Urinary bladder (tissue), 4 donors: ENCODE results near the gene IRF7. TPM values are rescaled to one million over a fixed set of nuclear protein-coding genes. Genes with fewer than 3 reads are reported as not detected.

Source experiments
- DNase-seq: peaks from one replicate; pipeline ENCODE4 v3.0.0-alpha.2; 2015; ENCODE audit errors: extremely low spot score
- H3K27ac ChIP-seq: one replicate; pipeline ENCODE4 v1.5.1; 2013; ENCODE audit warnings: low read depth, mild to moderate bottlenecking, moderate library complexity
- H3K36me3 ChIP-seq: one replicate; pipeline ENCODE4 v1.6.1; 2013; ENCODE audit warnings: mild to moderate bottlenecking, moderate library complexity; ENCODE audit not compliant: insufficient read depth
- H3K4me1 ChIP-seq: one replicate; pipeline ENCODE4 v1.6.1; 2013; ENCODE audit warnings: mild to moderate bottlenecking, moderate library complexity; ENCODE audit not compliant: insufficient read depth
- H3K4me3 ChIP-seq: one replicate; pipeline ENCODE4 v1.5.1; 2013; ENCODE audit warnings: low read depth, low read length
- WGBS: extraction: QIAGEN DNeasy Blood & Tissue Kit; methylation state at CpG from one replicate; pipeline ENCODE4 v1.1.7; 2013; 5-methylcytosine and 5-hydroxymethylcytosine counted together
- polyA plus RNA-seq: library from polyadenylated mRNA; stranded (reverse); fragments of 200-250 nt; gene quantifications from one replicate; pipeline ENCODE4 v1.2.3, GENCODE V29; 2013
- total RNA-seq: library from RNA; depleted of rRNA; stranded (reverse); fragments of >200 nt; gene quantifications from one replicate; pipeline ENCODE4 v1.2.3, GENCODE V29; 2014
- donor health status: healthy with polysubstance abuse.
- donor health status: healthy.

The IRF7 gene
- total and polyA plus RNA-seq, 2 donors: 9.8 to 23.2 TPM

DNA sequence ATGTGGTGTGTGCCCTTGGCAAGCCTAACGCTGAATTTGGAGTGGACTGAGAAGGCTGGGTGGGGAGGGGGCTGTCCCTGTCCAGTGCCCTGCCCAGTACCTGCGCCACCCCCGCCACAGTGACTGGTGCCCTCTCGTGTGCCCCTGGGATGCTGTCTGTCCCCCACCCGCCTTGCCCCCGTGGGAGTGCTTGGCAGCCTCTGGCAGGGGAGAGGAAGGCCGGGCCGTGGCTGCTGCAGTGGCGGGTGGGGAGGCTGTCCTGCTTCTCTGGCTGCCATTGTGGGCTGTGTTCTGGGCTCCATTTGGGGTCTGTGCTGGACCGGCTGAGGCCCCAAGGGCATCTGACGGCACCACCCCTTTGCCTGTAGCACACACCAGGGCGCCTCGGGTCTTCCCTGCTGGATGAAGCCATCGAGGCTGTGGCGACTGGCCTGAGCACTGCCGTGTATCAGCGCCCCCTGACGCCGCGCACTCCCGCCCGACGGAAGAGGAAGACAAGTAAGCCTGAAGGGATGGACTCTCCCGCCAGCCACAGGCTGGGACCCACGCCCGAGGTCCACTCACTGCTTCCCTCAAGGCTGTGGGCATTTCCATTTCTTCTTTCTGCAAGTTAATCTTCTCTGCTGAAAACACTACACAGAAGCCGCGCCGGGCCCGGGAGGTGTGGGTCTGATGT is 17.6 kb downstream of the IRF7 start:
- Histone ChIP-seq H3K4me1 (no peaks in the 10 kb centered on the region), H3K36me3 (peaks cover 8% of the 10 kb centered on the region), H3K27ac (no peak overlapping the region), H3K4me3 (no peak overlapping the region)
- 77% methylated on average over 30 of the region's 30 CpGs for WGBS
- no peak for DNase-seq

DNA sequence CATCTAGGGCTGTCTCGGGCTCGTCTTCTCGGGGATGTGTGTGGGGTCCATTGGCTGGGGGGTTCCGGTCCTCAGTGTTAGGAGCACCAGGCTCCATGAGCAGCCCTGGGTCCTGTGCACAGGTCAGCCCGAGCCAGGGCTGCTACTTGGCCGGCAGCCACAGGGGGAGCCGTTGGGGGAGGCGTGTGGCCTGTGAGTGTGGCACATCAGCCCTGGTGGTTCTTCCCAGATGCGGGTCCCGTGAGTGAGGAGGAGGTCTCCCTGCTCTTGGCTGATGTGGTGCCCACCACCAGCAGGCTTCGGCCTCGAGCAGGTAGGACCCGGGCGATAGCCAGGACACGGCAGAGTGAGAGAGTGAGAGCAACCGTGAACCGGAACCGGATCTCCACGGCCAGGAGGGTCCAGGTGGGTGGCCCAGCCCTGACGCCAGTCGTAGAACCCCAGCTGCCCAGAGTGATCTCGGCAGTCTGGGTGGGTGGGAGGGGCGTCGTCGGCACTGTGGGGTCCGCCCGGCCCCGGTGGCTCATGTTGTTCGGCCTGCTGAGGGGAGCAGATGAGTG is 18.5 kb downstream of the IRF7 start:
- DNase-seq: no peak
- Histone ChIP-seq H3K4me3 (no peak overlapping the region), H3K4me1 (no peaks in the 10 kb centered on the region), H3K36me3 (peaks cover 8% of the 10 kb centered on the region), H3K27ac (no peak overlapping the region)
- 88% methylated on average over 29 of the region's 29 CpGs for WGBS

DNA sequence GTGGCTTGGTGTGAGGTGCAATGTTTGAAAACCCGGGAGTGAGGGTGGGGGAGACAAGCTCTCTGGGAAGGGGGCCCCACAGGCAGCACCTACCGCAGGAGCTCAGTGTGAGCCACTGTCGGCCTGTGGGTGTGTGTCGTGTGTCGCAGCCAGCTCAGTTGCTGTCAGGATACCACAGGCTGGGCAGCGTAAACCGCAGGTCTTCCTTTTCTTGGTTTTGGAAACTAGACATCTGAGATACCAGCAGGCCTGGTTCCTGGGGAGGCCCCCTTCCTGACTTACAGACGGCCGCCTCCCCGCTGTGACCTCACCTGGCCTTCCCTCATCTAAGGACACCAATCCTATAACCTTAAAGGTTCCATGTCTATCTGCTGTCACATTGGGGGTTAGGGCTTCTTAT is 19.4 kb downstream of the IRF7 start:
- Histone ChIP-seq H3K4me3 (no peak overlapping the region), H3K27ac (no peak overlapping the region), H3K36me3 (peaks cover 8% of the 10 kb centered on the region), H3K4me1 (no peaks in the 10 kb centered on the region)
- no peak for DNase-seq
- 89% methylated on average over 10 of the region's 10 CpGs for WGBS

DNA sequence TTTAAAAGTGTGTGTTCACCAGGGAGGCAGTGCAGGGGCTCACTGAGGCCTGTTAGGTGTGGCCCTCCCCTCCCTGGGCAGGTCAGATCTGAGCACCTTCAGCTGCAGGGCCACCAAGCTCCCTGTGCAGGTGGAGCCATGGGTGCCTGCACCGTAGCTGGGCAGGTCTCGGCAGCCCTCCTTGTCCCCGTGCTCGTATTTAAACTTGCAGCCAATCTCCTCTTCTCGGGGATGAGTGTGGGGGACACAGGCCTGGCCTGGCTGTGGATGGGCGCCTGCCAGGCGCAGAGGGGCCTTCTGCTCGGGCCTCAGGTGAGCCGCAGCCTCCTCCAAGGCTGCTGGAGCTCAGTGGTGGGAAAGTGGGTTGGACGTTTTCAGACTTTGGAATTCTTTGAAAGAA is 20.4 kb downstream of the IRF7 start:
- H3K4me3 ChIP-seq: no peak overlapping the region
- no peak overlapping the region for H3K27ac ChIP-seq
- no peaks in the 10 kb centered on the region for H3K4me1 ChIP-seq
- H3K36me3 ChIP-seq: peaks cover 8% of the 10 kb centered on the region
- DNase-seq: no peak
- 93% methylated on average over 10 of the region's 10 CpGs for WGBS

- no peaks in the 10 kb centered on the region for H3K4me1 ChIP-seq
- H3K27ac ChIP-seq: no peak overlapping the region
- no peak for DNase-seq
- no peak overlapping the region for H3K4me3 ChIP-seq
- 92% methylated on average over 21 of the region's 21 CpGs for WGBS
- peaks cover 10% of the 10 kb centered on the region for H3K36me3 ChIP-seq
Observed at GRCh38 chr11:593347-593746, 22.4 kb downstream of the IRF7 start.

GRCh38 chr11:592918-593317 is 22.8 kb downstream of the IRF7 start:
- no peak for DNase-seq
- H3K36me3 ChIP-seq: peaks cover 7% of the 10 kb centered on the region
- no peak overlapping the region for H3K4me3 ChIP-seq
- no peaks in the 10 kb centered on the region for H3K4me1 ChIP-seq
- H3K27ac ChIP-seq: no peak overlapping the region
- 90% methylated on average over 10 of the region's 10 CpGs for WGBS

DNA sequence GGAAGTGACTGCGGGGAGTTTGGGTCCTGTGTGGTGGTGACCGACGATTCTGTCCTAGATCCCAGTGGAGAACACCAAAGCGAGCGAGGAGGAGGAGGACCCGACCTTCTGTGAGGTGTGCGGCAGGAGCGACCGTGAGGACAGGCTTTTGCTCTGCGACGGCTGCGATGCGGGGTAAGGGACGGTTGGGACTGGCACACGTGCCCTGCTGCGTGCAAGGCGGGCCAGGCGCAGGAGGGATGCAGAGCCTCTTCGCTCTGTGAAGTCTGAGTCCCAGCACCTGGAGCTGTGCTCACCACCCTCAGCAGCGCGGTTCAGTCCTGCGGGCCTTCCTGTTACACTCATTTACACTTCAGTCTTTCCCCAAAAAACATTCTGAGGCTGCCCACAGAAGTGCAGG is 23.2 kb downstream of the IRF7 start:
- Histone ChIP-seq H3K36me3 (peaks cover 7% of the 10 kb centered on the region), H3K4me1 (no peaks in the 10 kb centered on the region), H3K27ac (no peak overlapping the region), H3K4me3 (no peak overlapping the region)
- 97% methylated on average over 22 of the region's 22 CpGs for WGBS
- no peak for DNase-seq

- no peaks in the 10 kb centered on the region for H3K4me1 ChIP-seq
- no peak for DNase-seq
- no peak overlapping the region for H3K27ac ChIP-seq
- H3K36me3 ChIP-seq: peaks cover 7% of the 10 kb centered on the region
- 77% methylated on average over 11 of the region's 11 CpGs for WGBS
- H3K4me3 ChIP-seq: no peak overlapping the region
Observed at GRCh38 chr11:590997-591396, 24.8 kb downstream of the IRF7 start.

GRCh38 chr11:589798-590197 is 26.0 kb downstream of the IRF7 start:
- DNase-seq: no peak
- Histone ChIP-seq H3K4me3 (no peak overlapping the region), H3K4me1 (no peaks in the 10 kb centered on the region), H3K36me3 (peaks cover 7% of the 10 kb centered on the region), H3K27ac (no peak overlapping the region)
- WGBS: 93% methylated on average over 26 of the region's 26 CpGs

DNA sequence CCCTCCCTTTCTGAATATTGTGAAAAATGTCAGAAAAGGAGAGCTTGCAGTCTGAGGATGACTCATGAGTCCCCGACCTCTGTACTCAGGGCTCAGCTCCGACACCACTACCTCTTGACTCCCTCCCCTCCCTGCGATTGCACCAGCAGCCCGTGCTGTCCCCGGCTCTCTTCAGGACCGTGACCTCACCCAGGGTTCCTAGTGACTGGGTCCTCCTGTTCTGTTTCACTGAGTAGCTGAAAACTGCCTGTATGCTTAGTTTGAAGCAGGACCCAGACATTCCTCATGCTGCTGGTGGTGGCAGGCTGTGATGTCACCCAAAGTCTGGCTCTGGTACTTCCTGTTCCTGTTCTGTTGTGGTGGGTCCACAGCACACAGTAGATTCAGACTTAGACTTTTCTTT is 27.8 kb downstream of the IRF7 start:
- Histone ChIP-seq H3K4me3 (no peak overlapping the region), H3K4me1 (no peaks in the 10 kb centered on the region), H3K27ac (no peak overlapping the region), H3K36me3 (peaks cover 4% of the 10 kb centered on the region)
- 71% methylated on average over 6 of the region's 6 CpGs for WGBS
- DNase-seq: no peak

DNA sequence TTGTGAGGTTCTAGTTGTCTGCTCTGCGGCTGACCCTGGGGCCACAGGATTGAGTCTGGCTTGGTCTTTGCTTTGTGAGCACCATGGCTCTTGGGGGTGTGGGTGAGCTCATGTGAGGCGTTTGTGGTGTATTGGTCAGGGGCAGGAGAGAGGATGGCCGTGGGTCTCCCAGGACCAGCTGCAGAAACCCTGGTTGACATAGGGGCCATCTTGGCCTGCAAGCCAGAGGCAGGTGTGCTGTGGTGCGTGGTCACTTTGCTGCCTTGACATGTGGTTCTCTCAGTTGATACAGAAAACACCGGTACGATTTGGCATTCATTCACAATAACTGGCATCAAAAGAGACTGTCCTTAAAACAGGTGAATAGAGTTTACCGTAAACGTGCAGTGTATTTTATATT is 28.2 kb downstream of the IRF7 start:
- no peak overlapping the region for H3K4me3 ChIP-seq
- WGBS: 87% methylated on average over 8 of the region's 8 CpGs
- no peaks in the 10 kb centered on the region for H3K4me1 ChIP-seq
- no peak for DNase-seq
- H3K27ac ChIP-seq: no peak overlapping the region
- H3K36me3 ChIP-seq: peaks cover 4% of the 10 kb centered on the region

- WGBS: 90% methylated on average over 32 of the region's 32 CpGs
- H3K27ac ChIP-seq: no peak overlapping the region
- H3K4me1 ChIP-seq: no peaks in the 10 kb centered on the region
- no peak overlapping the region for H3K4me3 ChIP-seq
- peaks cover 4% of the 10 kb centered on the region for H3K36me3 ChIP-seq
- no peak for DNase-seq
Observed at GRCh38 chr11:586376-587316, 29.1 kb downstream of the IRF7 start.

DNA sequence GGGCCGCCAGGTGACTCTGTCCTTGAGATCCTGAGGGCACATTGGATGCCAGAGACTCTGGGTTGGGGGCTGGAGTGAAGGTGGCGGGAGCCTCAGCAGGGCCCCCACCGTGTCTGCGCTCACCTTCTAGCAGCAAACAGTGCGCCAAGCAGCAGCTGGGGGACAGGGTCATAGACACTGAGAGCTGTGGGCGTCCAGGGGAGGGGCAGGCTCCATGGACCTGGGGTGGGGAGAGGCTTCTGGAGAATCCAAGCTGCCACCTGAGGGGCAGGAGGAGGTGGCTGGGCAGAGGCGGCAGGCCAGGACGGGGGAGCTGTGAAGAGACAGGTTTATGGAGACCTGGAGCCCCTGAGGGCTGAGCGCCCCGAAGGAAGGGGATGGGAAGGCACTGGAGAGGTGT is 31.5 kb downstream of the IRF7 start:
- 97% methylated on average over 10 of the region's 10 CpGs for WGBS
- Histone ChIP-seq H3K36me3 (peaks cover 4% of the 10 kb centered on the region), H3K4me3 (no peak overlapping the region), H3K27ac (no peak overlapping the region), H3K4me1 (no peaks in the 10 kb centered on the region)
- DNase-seq: no peak

GRCh38 chr11:581752-582151 is 34.0 kb downstream of the IRF7 start:
- H3K27ac ChIP-seq: no peak overlapping the region
- H3K4me1 ChIP-seq: peaks cover 1% of the 10 kb centered on the region
- 88% methylated on average over 17 of the region's 17 CpGs for WGBS
- H3K4me3 ChIP-seq: no peak overlapping the region
- no peak for DNase-seq
- H3K36me3 ChIP-seq: peaks cover 4% of the 10 kb centered on the region
